C4-2B (cell line): ENCODE data around the gene LRP2.
"Not testable (repeated sequence)": the region's sequence is repeated elsewhere in the genome, so short reads cannot be mapped to it uniquely, and the experiment has no call there.

Source experiments
- H3K27ac ChIP-seq: fragments of 450-650 bp; 2 replicates; pipeline ENCODE4 v1.5.1; 2017
- CTCF ChIP-seq: fragments of 450-650 bp; conservative IDR thresholded peaks from 2 replicates; pipeline ENCODE4 v1.5.1; 2017; ENCODE audit warnings: mild to moderate bottlenecking
- ZFX ChIP-seq: fragments of 450-650 bp; IDR thresholded peaks from 2 replicates; pipeline ENCODE4 v1.6.1; 2017

Gene LRP2

GRCh38 chr2:169315357-169315756, 47.0 kb downstream of the LRP2 start:
- TF ChIP-seq ZFX (no peak), CTCF (no peak)
- no peak overlapping the region for H3K27ac ChIP-seq

- H3K27ac ChIP-seq, result not testable (repeated sequence)
Measured at GRCh38 chr2:169308349-169308748, 54.0 kb downstream of the LRP2 start.

- H3K27ac ChIP-seq, result not testable (repeated sequence)
Measured at GRCh38 chr2:169304689-169305088, 57.6 kb downstream of the LRP2 start.

- no peak overlapping the region for H3K27ac ChIP-seq
- TF ChIP-seq ZFX (no peak), CTCF (no peak)
Measured at GRCh38 chr2:169303579-169304305, 58.6 kb downstream of the LRP2 start.

GRCh38 chr2:169302364-169302763, 60.0 kb downstream of the LRP2 start:
- TF ChIP-seq CTCF (no peak), ZFX (no peak)
- H3K27ac ChIP-seq, result no peak overlapping the region

- TF ChIP-seq CTCF (no peak), ZFX (no peak)
- no peak overlapping the region for H3K27ac ChIP-seq
Measured at GRCh38 chr2:169301596-169302335, 60.6 kb downstream of the LRP2 start.

GRCh38 chr2:169300636-169301530, 61.5 kb downstream of the LRP2 start:
- no peak overlapping the region for H3K27ac ChIP-seq
- TF ChIP-seq CTCF, result no peak
- no peak for TF ChIP-seq ZFX

- H3K27ac ChIP-seq, result no peak overlapping the region
- no peak for TF ChIP-seq CTCF
- no peak for TF ChIP-seq ZFX
Measured at GRCh38 chr2:169298007-169298406, 64.3 kb downstream of the LRP2 start.
